ENCODE results near the gene TENT5C. TPM values are rescaled to one million over a fixed set of nuclear protein-coding genes. Genes with fewer than 3 reads are reported as not detected.

TENT5C gene
- total and polyA plus RNA-seq, 2 of the 13 experiments (the other 11 are each of a cell fraction or from before 2014, with no cell fraction given): 0.02 to 0.38 TPM

GRCh38 chr1:117658676-117659075 lies 52.8 kb downstream of the TENT5C start (continued):
- TF ChIP-seq ZNF276 (CRISPR knock-in tag; IDR thresholded peaks at IDR 0.05; ENCODE audit: low read depth) (no peak), RXRA (CRISPR knock-in tag; IDR thresholded peaks at IDR 0.05) (no peak), MAX (IDR thresholded peaks at IDR 0.05) (no peak)

GRCh38 chr1:117659550-117660270 lies 53.9 kb downstream of the TENT5C start:
- no peak for DNase-seq (ENCODE audit: low spot score)
- TF ChIP-seq FOXO4 (CRISPR knock-in tag; conservative IDR thresholded peaks at IDR 0.05) (0 out of 2 replicates have a peak, but pooled peaks have one; percentile 23), GLI4 (CRISPR knock-in tag; IDR thresholded peaks at IDR 0.05; ENCODE audit: borderline replicate concordance) (no peak)
- ChIA-PET CTCF (ENCODE audit: low intra/inter-chr PET ratio, low total read pairs) (no interaction called here), POLR2A (no interaction called here)
- H3K9me3 ChIP-seq (ENCODE audit: low read length): no peaks in the 10 kb centered on the region
- ATAC-seq: no peak
- H3K79me2 ChIP-seq (ENCODE audit: insufficient read depth, low read length): no peaks in the 10 kb centered on the region
- BruUV-seq (replicated peaks): no TSS peak
- no peaks in the 10 kb centered on the region for H4K20me1 ChIP-seq (ENCODE audit: insufficient read depth, low read length)
- peaks cover 0 to 10% of the 10 kb centered on the region in 2 experiments; a peak in 2 of 5 replicates for H3K27me3 ChIP-seq (ENCODE audit: control insufficient read depth in 1 of 2, insufficient read depth in 2 of 2, low read length in 2 of 2)
- no peaks in the 10 kb centered on the region for H3K36me3 ChIP-seq (replicated peaks in 1 of 2; ENCODE audit: control insufficient read depth in 1 of 2, insufficient read depth in 2 of 2, low read length in 2 of 2)
- H2AFZ ChIP-seq (ENCODE audit: low read length): no peak overlapping the region
- intact Hi-C loops (cut with micrococcal nuclease; ENCODE audit: unreplicated experiment): no loop called here
- no peak overlapping the region for H3K4me3 ChIP-seq (replicated peaks in 1 of 3; ENCODE audit: insufficient read depth in 1 of 3, low read depth in 2 of 3, low read length in 3 of 3)
- 0% methylated on average over 4 of the region's 6 CpGs for WGBS (ENCODE audit: low lambda C conversion rate)
- in situ Hi-C loops (cut with HindIII; ENCODE audit: extremely low pct_ligation_motif_present, low pct_unique_long_range_greater_than_20kb): no loop called here
- no peak overlapping the region for H3K9ac ChIP-seq (ENCODE audit: insufficient read depth, low read depth, low read length)
- no peak for FAIRE-seq
- H3K4me2 ChIP-seq (ENCODE audit: low read depth, low read length): no peak overlapping the region
- no peak overlapping the region for H3K27ac ChIP-seq (ENCODE audit: extremely low read length, insufficient read depth, low read length)
- H3K4me1 ChIP-seq (ENCODE audit: insufficient read depth, low read length): peaks cover 26% of the 10 kb centered on the region

All from HepG2 (cell line).